Activated CD4-positive, CD25-positive, alpha-beta regulatory T cell treated with anti-CD3 and anti-CD28 coated beads, Interleukin-2, amount 50 U/mL, for 72 hours (primary cell): ENCODE measurements around the gene SLC4A1.
A peak's percentile ranks its signal among the peaks of the same experiment; 100 is the strongest.

Source experiments
- DNase-seq: peaks from one replicate; pipeline ENCODE4 v3.0.0; 2021

Gene SLC4A1

GRCh38 chr17:44283344-44284023 is 15.5 kb upstream of the SLC4A1 start:
- no peak for DNase-seq

- no peak for DNase-seq
These were observed 14.3 kb upstream of the SLC4A1 start for GRCh38 chr17:44282264-44282663.

- DNase-seq = no peak
These were observed 13.6 kb upstream of the SLC4A1 start for GRCh38 chr17:44281570-44281969.

GRCh38 chr17:44280392-44280937 is 12.5 kb upstream of the SLC4A1 start:
- no peak for DNase-seq

- DNase-seq = peak; percentile 44
These were observed 11.9 kb upstream of the SLC4A1 start for GRCh38 chr17:44279666-44280391.

GRCh38 chr17:44279346-44279665 is 11.4 kb upstream of the SLC4A1 start:
- no peak for DNase-seq

GRCh38 chr17:44277976-44278375 is 10.0 kb upstream of the SLC4A1 start:
- no peak for DNase-seq

- no peak for DNase-seq
These were observed 5.7 kb upstream of the SLC4A1 start for GRCh38 chr17:44273607-44274006.

- no peak for DNase-seq
These were observed 5.0 kb upstream of the SLC4A1 start for GRCh38 chr17:44272954-44273353.

GRCh38 chr17:44272321-44272951 is 4.5 kb upstream of the SLC4A1 start:
- DNase-seq = no peak

- DNase-seq = no peak
These were observed 1.8 kb upstream of the SLC4A1 start for GRCh38 chr17:44269535-44270240.

GRCh38 chr17:44268709-44269534 is 987 bp upstream of the SLC4A1 start:
- DNase-seq = no peak

- no peak for DNase-seq
These were observed 825 bp downstream of the SLC4A1 start for GRCh38 chr17:44267165-44267455.

GRCh38 chr17:44266402-44267164 is 1.4 kb downstream of the SLC4A1 start:
- no peak for DNase-seq

GRCh38 chr17:44263345-44263902 is 4.5 kb downstream of the SLC4A1 start:
- no peak for DNase-seq

- no peak for DNase-seq
These were observed 5.2 kb downstream of the SLC4A1 start for GRCh38 chr17:44262654-44263225.

GRCh38 chr17:44260296-44260695 is 7.6 kb downstream of the SLC4A1 start:
- DNase-seq = no peak

- no peak for DNase-seq
These were observed 9.1 kb downstream of the SLC4A1 start for GRCh38 chr17:44258811-44259351.

GRCh38 chr17:44257815-44258760 is 9.8 kb downstream of the SLC4A1 start:
- no peak for DNase-seq

- no peak for DNase-seq
These were observed 11.3 kb downstream of the SLC4A1 start for GRCh38 chr17:44256671-44257070.
